Liver (tissue), 3 donors: ENCODE measurements around the gene BPI.

ENCODE experiments used
- CTCF ChIP-seq: fragments of 150-350 bp; IDR thresholded peaks from 2 replicates; pipeline ENCODE4 v1.5.1; 2017; ENCODE audit warnings: improper control_type of control experiment, low read depth, low read length; ENCODE audit not compliant: missing input control
- GABPA ChIP-seq, 2 donors: IDR thresholded peaks in 1 of 2; conservative IDR thresholded peaks in 1 of 2; 2 replicates each; pipeline ENCODE4 v1.6.1; 2016; ENCODE audit warnings: antibody characterized with exemption in 2 of 2, mild to moderate bottlenecking in 1 of 2, moderate library complexity in 1 of 2
- REST ChIP-seq: IDR thresholded peaks from 2 replicates; pipeline ENCODE4 v1.6.1; 2016; ENCODE audit warnings: antibody characterized with exemption, mild to moderate bottlenecking
- RXRA ChIP-seq, 2 donors: IDR thresholded peaks; 2 replicates each; pipeline ENCODE4 v1.6.1; 2017 to 2018; ENCODE audit warnings: antibody characterized with exemption in 2 of 2, mild to moderate bottlenecking in 1 of 2
- donor health status: healthy.
- donor health status: healthy.

- TF ChIP-seq GABPA (IDR thresholded peaks at IDR 0.05 in 1 of 2, conservative IDR thresholded peaks at IDR 0.05 in 1 of 2) (no peak), CTCF (no peak), REST (no peak), RXRA (IDR thresholded peaks at IDR 0.05) (no peak)
These were observed 38.3 kb downstream of the BPI start for GRCh38 chr20:38342216-38342615.
